HPDE6-E6E7 (cell line): ENCODE data around the gene ZCCHC3.
A peak's percentile ranks its signal among the peaks of the same experiment; 100 is the strongest.
"Not testable (repeated sequence)": the region's sequence is repeated elsewhere in the genome, so short reads cannot be mapped to it uniquely, and the experiment has no call there.

Experiments used
- DNase-seq: peaks from one replicate; pipeline ENCODE4 v3.0.0; 2011; ENCODE audit warnings: missing footprints; ENCODE audit errors: extremely low spot score

The ZCCHC3 gene, protein sequence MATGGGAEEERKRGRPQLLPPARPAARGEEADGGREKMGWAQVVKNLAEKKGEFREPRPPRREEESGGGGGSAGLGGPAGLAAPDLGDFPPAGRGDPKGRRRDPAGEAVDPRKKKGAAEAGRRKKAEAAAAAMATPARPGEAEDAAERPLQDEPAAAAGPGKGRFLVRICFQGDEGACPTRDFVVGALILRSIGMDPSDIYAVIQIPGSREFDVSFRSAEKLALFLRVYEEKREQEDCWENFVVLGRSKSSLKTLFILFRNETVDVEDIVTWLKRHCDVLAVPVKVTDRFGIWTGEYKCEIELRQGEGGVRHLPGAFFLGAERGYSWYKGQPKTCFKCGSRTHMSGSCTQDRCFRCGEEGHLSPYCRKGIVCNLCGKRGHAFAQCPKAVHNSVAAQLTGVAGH

GRCh38 chr20:297098-297924, at the start of gene ZCCHC3:
TSS of gene ZCCHC3 (plus strand) at chr20:297570. CDS start at chr20:297587, 17 bp downstream.
- DNase-seq, result peak; percentile 92

DNA sequence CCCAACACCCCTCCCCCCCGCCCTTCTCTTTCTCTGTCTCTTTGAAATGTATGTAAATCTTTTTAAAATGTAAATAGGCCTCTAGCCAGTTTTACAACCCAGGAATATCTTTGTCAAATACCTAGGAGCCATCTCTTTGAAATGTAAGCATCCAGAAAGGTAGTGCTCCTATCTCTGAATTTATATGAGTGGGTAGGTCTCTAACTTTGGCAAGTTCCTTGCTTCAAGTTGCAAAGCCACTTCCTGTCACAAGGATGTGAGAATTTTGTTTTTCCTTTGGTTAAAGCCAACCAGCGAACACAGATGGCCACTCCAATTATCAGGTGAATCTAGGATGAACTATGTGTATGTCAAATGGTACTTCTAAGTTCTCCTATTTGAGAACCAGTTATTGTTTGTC, 46.0 kb upstream of the ZCCHC3 start:
- DNase-seq, result no peak

- no peak for DNase-seq
These were observed 44.6 kb upstream of the ZCCHC3 start for GRCh38 chr20:252801-253200.

DNA sequence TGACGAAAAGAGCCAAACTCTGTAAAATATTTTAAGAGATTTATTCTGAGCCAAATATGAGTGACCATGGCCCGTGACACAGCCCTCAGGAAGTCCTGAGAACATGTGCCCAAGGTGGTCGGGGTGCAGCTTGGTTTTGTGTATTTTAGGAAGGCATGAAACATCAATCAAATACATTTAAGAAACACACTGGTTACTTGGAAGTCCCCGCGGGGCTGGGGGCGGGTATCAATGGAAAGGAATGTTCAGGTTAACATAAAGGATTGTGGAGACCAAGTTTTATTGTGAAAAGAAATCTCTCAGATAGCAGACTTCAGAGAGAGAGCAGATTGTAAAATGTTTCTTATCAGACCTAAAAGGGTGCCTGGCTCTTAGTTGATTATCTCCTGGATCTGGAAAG, 43.9 kb upstream of the ZCCHC3 start:
- DNase-seq, result not testable (repeated sequence)

- DNase-seq, result no peak
These were observed 40.0 kb upstream of the ZCCHC3 start, which contains the start of gene DEFB132 for GRCh38 chr20:257419-257818. TSS of gene DEFB132 (plus strand) at chr20:257724. CDS start at chr20:257779, 55 bp downstream.

DNA sequence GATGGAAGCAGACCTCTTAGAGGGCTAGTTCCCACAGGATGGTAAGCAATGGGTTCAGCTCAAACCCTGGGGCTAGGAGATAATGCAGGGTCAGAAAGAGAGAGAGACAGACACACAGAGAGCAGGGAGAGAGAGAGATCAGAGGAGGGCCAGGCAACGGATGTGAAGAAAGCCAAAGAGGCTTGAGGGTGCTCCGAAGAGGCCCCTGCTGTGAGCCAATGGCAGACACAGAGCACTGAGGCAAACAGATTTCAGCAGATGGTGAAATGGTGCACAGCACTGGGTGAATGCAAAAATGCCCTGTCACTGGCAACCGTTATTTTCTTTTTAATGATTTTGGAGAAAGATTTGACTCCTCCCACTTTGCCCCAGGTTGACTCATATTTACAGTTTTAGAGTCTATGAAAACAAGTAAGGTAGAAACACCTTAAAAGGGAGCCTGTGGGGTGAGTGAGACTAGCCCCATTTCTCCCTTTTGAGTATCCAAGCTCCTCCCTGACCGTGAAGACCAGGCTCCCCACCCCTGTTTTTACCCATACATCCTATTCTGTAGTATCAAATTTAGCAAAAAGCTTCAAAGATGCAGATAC, 39.0 kb upstream of the ZCCHC3 start:
- DNase-seq, result no peak

DNA sequence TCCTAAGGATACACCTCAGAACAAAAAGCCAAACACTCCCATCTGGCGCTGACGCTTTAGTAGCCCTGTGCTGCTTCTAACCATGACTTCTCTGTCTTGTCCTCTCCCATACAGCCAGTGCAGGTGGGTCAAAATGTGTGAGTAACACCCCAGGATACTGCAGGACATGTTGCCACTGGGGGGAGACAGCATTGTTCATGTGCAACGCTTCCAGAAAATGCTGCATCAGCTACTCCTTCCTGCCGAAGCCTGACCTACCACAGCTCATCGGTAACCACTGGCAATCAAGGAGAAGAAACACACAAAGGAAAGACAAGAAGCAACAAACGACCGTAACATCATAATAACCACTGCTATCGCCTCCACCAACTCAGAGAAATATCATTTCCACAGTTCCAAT, 38.4 kb upstream of the ZCCHC3 start:
- DNase-seq, result peak; percentile 37

- no peak for DNase-seq
These were observed 37.4 kb upstream of the ZCCHC3 start for GRCh38 chr20:259981-260380.

- DNase-seq, result no peak
These were observed 33.7 kb upstream of the ZCCHC3 start for GRCh38 chr20:263701-264100.

GRCh38 chr20:266596-267562, 30.5 kb upstream of the ZCCHC3 start:
- DNase-seq, result peak; percentile 90

DNA sequence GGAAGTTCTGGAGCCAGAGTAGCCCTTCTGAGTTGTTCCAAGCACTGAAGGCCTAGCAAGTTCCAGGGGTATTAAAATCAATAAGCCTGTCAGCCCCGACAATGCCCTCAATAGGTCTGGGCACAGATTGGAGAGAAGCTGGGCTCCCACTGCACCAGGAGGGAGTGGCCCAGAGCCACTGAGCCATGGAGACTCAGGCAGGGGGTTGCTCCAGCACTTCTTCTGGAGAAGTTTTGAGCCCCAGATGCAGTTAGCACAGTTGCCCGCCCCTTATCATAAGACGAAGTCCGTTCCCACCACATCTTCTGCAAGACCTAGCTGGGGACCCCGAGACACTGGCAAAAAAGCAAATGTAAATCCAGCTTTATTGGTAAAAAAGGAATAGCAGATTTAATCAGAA, 26.9 kb upstream of the ZCCHC3 start:
- no peak for DNase-seq

DNA sequence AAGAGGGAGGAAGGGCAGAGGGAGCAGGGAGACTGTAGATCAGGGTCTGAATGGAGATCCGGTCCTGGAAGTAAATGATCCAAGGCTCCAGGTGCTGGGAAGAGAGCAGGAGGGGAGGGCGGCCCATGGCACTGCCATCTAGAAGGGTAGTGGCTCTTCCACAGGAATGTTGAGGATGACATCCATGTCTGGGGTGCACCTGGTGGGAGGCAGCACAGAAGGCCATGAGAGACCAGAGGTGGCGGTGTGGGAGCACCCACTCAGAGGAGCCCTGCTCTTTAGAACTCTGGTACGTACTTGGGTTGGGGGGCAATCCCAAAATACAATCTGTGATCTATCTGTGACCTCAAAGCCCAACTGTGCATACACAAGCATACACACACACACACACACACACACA, 26.3 kb upstream of the ZCCHC3 start:
- DNase-seq, result no peak

- no peak for DNase-seq
These were observed 25.8 kb upstream of the ZCCHC3 start for GRCh38 chr20:271528-271927.

DNA sequence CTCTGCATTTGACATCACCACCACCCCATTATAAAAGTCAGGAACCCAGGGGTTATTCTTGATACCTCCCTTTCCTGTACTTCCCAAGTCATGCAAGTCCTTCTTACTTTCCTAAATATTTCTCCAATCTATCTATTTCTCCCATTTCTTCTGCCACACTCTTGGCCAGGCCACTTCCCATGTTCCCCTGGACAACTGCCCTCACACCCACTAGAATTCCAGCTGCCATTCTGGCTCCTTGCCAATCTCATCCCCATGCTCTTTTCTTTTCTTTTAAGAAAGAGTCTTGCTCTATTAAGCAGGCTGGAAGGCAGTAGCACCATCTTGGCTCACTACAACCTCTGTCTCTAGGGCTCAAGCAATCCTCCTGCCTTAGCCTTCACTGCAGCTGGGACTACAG, 24.7 kb upstream of the ZCCHC3 start:
- no peak for DNase-seq

DNA sequence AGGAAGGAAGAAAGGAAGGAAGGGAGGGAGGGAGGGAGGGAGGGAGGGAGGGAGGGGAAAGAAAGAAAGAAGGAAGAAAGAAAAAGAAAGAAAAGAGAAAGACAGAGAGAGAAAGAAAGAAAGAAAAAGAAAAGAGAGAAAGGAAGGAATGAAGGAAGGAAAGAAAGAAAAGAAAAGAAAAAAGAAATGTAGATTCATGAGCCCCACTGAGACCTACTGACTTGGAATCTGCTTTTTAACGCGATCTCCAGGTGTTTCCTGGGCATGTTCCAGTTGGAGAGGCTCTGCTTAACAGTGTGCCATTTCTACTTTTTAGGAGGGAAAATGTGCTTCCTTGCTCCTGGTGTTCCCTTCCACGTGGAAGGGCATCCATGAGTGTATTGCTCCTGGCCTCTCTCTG, 23.5 kb upstream of the ZCCHC3 start:
- DNase-seq, result no peak

- DNase-seq, result no peak
These were observed 21.6 kb upstream of the ZCCHC3 start for GRCh38 chr20:275791-276190.

DNA sequence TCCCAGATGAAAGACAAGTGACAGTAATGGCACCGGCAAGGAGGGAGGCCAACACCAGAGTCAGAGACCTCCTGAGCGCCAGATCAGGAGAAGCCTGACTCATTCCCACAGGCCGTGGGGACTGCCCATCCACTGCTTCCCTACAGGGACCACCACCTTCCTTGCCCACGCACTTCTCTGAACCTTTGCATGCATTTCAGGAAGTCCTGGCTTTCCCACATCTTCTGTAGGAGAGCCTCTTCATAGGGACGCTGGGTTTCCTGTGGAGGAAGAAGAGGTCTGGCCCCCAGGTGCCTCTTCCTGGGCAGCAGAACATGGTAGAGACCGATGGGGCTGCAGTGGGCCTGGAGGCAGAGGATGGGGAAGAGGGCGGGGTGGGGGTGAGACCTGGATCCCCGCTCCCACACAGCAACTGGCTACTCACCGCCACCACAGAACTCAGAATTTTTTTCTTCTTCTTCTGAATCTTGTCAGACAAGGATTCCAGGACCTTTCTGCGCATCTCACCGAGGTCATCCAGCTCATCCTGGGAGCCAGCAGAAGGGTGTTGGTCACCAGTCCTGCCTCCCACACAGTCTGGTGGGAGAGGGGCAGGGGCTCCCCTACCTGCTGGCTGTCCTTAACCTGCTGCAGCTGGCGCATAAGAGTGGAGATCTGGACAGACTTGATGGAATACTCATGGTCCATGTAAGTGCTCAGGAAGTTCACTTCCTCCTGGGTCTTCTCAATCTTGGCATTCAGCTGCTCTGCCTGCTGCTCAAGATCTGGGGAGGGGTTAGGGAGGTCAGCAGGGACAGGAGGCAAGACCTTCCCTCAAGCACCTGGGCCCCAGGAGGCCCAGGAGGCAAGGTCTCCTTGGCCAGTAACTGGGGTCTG, 20.5 kb upstream of the ZCCHC3 start:
- DNase-seq, result no peak

- DNase-seq, result no peak
These were observed 19.9 kb upstream of the ZCCHC3 start for GRCh38 chr20:277496-277781.

GRCh38 chr20:278181-278580, 19.2 kb upstream of the ZCCHC3 start:
- DNase-seq, result no peak
